ENCODE results near the gene ESR2.

DNA sequence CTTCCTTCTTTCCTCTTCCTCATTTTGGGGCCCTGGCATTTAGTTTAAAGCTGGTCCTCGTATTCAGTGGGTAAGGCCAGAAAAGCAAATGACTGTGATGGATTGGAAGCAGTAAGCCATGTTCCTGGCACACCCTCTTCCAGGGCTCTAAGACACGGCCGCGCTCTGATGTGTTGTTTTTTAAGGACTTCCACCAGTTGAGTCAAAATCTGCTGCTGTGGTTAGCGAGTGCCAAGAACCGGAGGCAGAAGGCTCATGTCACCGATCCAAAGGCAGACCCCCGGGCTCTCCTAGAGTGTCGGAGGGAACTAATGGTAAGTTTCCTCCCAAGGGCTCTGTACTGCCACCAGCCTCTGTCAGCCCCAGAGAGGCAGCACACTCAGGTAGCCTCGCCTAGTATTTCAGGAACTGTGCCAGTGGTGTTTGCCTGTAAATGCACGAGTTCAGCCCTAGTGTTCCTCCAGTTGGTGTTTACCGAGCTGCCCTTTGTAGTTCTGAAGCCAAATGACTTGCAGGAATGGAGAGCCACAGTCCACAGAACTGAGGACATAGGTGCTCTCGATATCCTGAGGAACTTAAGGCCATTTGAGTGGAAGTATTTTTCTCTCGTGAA is 72.7 kb downstream of the ESR2 start:
- no peak for TF ChIP-seq CTCF (IDR thresholded peaks at IDR 0.05)
- TF ChIP-seq POLR2A (IDR thresholded peaks at IDR 0.05): no peak

All from breast epithelium (tissue), 3 donors.